GM19238 (cell line): ENCODE measurements around the gene SCRG1.
A peak's percentile ranks its signal among the peaks of the same experiment; 100 is the strongest.

ENCODE experiments used
- DNase-seq: peaks from one replicate; pipeline ENCODE4 v3.0.0; 2011; ENCODE audit warnings: low spot score; ENCODE audit not compliant: insufficient read length

The SCRG1 gene

DNA sequence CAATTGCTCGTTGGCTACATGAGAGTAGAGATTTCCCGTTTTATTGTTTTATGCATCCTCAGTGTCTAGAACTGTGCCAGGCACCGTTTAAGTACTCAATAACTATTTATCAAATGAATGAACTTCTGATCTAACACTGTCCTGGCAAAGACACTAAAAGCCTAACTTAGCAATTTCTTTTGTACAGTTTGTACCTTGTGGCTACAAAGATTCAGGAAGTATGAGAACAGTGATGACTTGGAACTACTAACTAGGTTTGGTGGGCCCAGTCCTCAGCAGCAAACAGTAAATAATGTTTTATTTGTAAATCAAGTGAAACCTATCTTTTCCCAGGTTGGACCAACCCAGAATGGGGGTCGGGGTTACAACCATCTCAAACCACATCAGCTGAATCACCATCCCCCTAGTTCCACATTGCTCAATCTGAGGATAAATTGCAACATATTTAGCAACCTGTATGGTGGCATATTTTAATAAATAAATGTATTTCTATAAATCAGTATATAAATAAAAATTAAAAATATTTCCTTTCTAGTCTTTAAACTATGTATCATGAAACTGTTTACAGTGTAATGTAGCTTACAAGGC is 12.3 kb upstream of the SCRG1 start:
- no peak for DNase-seq

GRCh38 chr4:173410079-173410478 is 11.2 kb upstream of the SCRG1 start:
- DNase-seq, result no peak

GRCh38 chr4:173405840-173406606 is 7.1 kb upstream of the SCRG1 start:
- no peak for DNase-seq

GRCh38 chr4:173404296-173404865 is 5.5 kb upstream of the SCRG1 start:
- no peak for DNase-seq

DNA sequence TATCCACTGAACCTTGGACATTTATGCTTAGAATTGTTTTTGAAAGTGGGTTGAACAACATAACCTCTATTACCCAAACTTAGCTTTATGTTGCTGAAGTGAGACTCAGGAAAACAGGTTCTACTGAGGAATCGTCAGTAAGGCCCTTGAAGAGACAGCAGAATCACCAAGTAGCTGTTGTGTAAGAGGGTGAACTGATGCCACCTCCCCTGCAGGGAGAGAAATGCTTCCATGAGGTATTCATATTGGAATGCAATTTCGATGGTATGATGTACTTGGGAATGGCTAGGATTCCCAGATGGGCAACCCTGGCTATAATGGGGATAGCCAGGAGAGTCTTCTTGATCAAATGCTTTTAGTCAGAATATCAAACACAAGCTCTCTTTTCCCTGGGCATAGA is 4.1 kb upstream of the SCRG1 start:
- no peak for DNase-seq

- DNase-seq, result no peak
Observed at GRCh38 chr4:173401063-173401462, 2.1 kb upstream of the SCRG1 start.

GRCh38 chr4:173398220-173398619 is 696 bp downstream of the SCRG1 start:
- DNase-seq, result no peak

DNA sequence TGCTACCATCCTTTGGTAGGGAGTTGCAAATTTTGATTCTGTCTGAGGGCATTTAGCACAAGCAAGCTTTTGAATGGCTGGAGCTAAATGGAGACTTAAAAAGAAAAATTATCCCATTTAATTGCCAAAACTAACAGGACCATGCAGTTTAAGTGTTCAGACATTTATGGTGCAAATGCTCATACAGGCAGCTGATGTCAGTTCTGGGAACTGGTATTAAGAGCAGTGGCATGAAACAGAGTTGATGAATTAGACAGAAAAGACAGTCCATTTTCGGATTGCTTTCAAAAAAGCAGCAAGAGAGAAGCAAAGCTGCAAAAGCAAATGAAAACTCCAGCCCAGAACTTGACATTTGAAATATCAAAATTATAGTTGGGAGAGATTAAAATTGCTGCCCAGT is 1.3 kb downstream of the SCRG1 start:
- DNase-seq, result no peak

DNA sequence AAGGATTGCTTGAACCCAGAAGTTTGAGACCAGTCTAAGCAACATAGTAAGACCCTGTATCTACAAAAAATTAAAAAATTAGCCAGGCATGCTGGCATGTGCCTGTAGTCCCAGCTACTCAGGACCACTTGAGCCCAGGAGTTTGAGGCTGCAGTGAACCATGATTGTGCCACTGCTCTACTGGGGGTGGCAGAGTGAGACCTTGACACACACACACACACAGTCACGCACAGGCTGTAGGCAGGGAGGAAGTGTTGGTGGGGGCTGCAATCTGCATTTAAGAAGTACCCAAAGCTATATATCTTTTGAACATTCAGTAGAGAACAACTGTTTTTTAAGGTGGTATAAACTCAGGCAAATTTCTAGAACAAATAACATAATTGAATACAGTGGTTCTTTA is 7.2 kb downstream of the SCRG1 start:
- DNase-seq, result no peak

- DNase-seq, result no peak
Observed at GRCh38 chr4:173386751-173387150, 12.2 kb downstream of the SCRG1 start.

- DNase-seq, result no peak
Observed at GRCh38 chr4:173382349-173382748, 16.6 kb downstream of the SCRG1 start.

DNA sequence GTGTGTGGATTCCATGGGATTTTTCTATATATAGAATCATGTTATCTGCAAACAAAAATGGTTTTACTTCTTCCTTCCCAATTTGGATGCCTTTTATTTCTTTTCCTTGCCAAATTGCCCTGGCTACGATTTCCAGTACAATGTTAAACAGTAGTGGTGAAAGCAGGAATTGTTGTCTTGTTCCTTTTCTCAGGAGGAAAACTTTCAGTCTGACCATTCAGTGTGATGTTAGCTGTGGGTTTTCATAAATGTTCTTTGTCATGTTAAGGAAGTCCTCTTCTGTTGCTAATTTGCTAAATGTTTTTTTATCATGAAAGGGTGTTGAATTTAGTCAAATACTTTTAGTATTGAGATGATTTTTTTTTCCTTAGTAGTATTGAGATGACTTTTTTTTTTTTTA is 17.3 kb downstream of the SCRG1 start:
- no peak for DNase-seq

DNA sequence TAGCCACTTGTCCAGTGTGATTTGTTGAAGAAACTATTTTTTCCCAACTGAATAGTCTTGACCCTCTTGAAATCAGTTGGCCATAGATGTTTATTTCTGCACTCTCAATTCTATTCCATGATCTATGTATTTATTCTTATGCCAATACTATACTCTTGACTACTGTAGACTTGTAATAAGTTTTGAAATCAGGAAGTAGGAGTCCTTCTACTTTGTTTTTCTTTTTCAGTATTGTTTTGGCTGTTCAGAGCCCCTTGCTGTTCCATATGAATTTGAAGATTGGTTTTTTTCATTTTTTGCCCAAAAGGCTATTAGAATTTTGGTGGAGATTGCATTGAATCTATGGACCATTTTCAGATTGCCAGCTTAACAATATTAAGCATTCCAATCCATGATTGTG is 17.9 kb downstream of the SCRG1 start:
- no peak for DNase-seq

DNA sequence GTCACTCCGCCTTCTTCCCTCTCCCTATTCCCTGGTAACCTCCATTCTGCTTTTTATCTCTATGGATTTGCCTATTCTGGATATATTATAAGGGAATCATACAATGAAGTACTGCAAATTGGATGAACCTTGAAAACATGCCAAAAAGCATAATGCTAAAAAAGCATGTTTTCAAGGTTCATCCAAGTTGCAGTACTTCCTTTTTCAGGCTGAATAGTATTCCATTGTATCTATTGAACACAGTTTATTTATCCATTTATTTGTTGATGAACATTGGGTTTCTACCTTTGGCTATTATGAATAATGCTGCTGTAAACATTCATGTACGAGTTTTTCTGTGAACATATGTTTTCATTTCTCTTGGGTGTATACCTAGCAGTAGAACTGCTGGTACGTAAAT is 19.0 kb downstream of the SCRG1 start:
- DNase-seq, result no peak

DNA sequence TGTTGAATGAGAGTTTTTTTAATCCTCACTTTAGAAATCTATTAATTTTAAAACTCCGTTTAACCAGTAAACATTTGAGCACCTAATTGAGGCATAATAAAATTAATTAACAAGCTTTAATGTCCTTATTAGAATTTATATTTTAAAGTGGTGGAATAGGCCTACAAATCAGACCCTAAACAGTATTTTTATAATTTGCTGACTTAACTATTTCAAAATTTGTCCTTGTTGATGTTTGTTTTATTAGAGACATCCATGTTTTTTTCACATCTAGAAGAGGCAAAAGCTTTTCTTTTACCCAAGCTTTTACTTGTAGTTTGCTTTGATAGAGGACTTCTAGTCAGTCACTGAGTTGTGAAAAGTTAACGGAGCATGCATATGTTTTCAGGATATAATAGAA is 24.3 kb downstream of the SCRG1 start:
- DNase-seq, result no peak

DNA sequence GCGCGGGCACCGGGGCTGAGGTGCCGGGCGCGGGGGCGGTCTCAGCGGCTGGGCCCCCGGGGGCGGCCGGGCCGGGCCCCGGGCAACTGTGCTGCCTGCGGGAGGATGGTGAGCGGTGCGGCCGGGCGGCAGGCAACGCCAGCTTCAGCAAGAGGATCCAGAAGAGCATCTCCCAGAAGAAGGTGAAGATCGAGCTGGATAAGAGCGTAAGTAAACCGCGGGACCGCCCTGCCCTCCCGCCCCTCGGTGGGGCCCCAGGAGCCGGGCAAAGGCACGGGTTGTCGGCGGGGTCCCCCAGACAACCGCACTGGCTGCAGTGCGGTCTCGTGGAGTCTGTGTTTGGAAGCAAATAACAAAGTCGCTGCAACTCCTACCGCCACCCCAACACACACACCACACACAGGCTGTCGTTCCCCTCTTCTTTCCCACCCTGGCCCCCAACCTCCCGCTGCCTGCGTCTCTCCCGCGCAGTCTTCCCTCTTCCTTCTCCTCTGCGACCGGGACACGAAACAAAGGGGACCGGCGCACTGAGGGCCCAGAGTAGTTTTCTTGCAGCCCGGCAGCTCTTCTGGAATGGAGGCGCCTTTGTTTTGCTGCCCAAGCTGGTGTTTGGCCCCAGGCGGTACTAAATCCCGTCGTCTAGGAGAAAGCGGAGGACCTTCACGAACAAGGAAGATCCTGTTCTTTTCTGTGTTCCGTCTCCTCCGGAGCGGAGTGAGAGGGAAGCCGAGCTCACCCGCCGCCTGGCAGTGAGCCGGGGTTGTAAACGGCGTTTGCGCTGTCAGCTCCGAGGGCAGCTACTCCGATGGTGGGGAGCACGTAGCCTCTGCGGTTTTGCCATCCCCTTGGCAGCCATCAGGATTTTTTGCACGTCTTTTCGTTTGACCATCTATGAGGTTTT is 27.4 kb downstream of the SCRG1 start:
- peak; percentile 34 for DNase-seq

- DNase-seq, result peak; percentile 82
Observed at GRCh38 chr4:173370477-173371291, 28.2 kb downstream of the SCRG1 start, which contains the start of gene SAP30. Gene SAP30, plus strand, starts transcription at chr4:173370954. Its CDS starts 229 bp downstream, at chr4:173371183.

GRCh38 chr4:173370130-173370476 is 28.8 kb downstream of the SCRG1 start:
- DNase-seq, result no peak

DNA sequence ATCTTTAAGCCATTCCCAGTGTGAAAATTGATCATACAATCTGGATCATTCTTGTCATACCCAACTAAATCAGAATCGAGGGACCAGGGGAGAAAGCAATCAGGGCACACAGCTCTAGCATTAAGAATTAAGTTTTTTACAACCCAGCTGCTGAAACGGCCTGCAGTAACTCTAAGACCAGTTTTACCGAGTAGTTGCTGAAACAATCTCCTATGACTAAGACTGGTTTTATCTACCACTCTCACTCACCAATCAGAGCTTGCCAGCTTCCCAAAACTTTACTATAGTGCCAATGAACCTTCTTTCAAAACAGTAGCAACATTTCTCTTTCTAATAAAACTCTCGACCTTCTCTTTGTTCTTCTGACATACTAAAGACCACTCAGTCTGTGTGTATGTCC is 31.0 kb downstream of the SCRG1 start:
- no peak for DNase-seq

- no peak for DNase-seq
Observed at GRCh38 chr4:173367285-173367684, 31.6 kb downstream of the SCRG1 start.

- DNase-seq, result no peak
Observed at GRCh38 chr4:173365359-173365996, 33.4 kb downstream of the SCRG1 start.
